ENCODE results near the gene SHISA5. TPM values are rescaled to one million over a fixed set of nuclear protein-coding genes. Genes with fewer than 3 reads are reported as not detected.
A peak's percentile ranks its signal among the peaks of the same experiment; 100 is the strongest.

The SHISA5 gene
- total RNA-seq, 1 donor from 2014 or later, result 163 TPM

GRCh38 chr3:48518069-48518468 lies 14.1 kb upstream of the SHISA5 start:
- Histone ChIP-seq H3K27ac (no peak overlapping the region), H3K4me3 (no peak overlapping the region), H3K4me1 (no peaks in the 10 kb centered on the region), H3K27me3 (no peaks in the 10 kb centered on the region), H3K36me3 (no peaks in the 10 kb centered on the region), H3K9me3 (no peaks in the 10 kb centered on the region)
- intact Hi-C loops (cut with DNase I), result no loop called here
- DNase-seq (no peak), ATAC-seq (no peak)
- TF ChIP-seq, protein P1, sequence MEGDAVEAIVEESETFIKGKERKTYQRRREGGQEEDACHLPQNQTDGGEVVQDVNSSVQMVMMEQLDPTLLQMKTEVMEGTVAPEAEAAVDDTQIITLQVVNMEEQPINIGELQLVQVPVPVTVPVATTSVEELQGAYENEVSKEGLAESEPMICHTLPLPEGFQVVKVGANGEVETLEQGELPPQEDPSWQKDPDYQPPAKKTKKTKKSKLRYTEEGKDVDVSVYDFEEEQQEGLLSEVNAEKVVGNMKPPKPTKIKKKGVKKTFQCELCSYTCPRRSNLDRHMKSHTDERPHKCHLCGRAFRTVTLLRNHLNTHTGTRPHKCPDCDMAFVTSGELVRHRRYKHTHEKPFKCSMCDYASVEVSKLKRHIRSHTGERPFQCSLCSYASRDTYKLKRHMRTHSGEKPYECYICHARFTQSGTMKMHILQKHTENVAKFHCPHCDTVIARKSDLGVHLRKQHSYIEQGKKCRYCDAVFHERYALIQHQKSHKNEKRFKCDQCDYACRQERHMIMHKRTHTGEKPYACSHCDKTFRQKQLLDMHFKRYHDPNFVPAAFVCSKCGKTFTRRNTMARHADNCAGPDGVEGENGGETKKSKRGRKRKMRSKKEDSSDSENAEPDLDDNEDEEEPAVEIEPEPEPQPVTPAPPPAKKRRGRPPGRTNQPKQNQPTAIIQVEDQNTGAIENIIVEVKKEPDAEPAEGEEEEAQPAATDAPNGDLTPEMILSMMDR (IDR thresholded peaks at IDR 0.05), result no peak

DNA sequence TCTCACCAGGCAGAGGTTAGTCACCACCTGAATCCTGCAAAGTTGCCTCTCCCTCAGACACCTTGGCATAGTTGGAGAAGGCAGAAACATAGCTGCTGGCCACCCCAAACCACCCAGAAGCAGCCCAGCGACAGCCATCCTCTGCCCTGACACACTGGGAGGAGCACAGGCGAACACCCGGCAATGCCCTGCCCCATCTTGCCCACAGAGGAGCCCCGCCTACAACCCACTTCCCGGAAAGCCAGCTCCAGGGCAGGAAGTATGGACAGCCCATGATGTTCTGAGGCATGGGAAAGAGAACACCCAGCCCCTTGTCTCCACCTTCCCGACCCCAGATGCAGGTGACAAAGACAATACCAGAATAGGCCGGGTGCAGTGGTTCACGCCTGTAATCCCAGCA lies 12.6 kb upstream of the SHISA5 start:
- Histone ChIP-seq H3K9me3 (no peaks in the 10 kb centered on the region), H3K27ac (no peak overlapping the region), H3K36me3 (no peaks in the 10 kb centered on the region), H3K4me3 (no peak overlapping the region), H3K27me3 (no peaks in the 10 kb centered on the region), H3K4me1 (no peaks in the 10 kb centered on the region)
- DNase-seq (no peak), ATAC-seq (no peak)
- TF ChIP-seq, protein P1 (IDR thresholded peaks at IDR 0.05), result no peak
- intact Hi-C loops (cut with DNase I), result no loop called here

DNA sequence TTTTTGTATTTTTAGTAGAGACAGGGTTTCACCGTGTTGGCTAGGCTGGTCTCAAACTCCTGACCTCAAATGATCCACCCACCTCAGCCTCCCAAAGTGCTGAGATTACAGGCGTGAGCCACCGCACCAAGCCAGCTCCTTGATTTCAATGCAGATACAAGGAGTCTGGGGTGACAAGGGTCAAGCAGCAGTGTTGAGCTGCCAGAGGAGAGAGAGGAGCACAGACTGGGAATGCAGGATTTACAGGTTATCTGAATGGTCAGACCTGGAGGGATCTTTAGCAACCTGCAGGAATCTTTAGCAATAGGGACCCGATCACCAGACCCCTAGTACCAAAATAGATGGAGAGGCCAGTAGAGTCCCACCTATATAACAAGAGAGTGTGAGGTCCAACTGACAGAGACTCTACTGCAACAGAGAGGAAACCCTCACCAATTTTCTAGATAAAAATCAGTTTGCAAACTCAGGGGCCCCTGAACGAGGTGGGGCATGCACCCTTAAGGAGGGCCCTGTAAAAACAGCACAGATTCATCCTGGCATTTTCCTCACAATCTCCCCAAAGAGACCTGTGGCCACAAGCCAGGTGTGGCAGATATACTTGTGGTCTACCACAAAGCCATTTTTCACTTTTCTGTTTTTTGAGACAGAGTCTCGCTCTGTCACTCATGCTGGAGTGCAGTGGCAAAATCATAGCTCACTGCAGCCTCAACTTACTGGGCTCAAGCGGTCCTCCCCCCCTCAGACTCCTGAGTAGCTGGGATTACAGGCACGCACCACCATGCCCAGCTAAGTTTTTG lies 10.7 kb upstream of the SHISA5 start:
- Histone ChIP-seq H3K4me3 (no peak overlapping the region), H3K27ac (no peak overlapping the region), H3K9me3 (no peaks in the 10 kb centered on the region), H3K4me1 (no peaks in the 10 kb centered on the region), H3K36me3 (no peaks in the 10 kb centered on the region), H3K27me3 (no peaks in the 10 kb centered on the region)
- TF ChIP-seq, protein P1 (IDR thresholded peaks at IDR 0.05), result no peak
- ATAC-seq (no peak), DNase-seq (no peak)
- intact Hi-C loops (cut with DNase I), result no loop called here

GRCh38 chr3:48511551-48511950 lies 7.6 kb upstream of the SHISA5 start:
- no peaks in the 10 kb centered on the region for H3K27me3 ChIP-seq
- ATAC-seq, result no peak
- peaks cover 7% of the 10 kb centered on the region for H3K4me1 ChIP-seq
- no peak for DNase-seq
- TF ChIP-seq, protein P1 (IDR thresholded peaks at IDR 0.05), result no peak
- H3K36me3 ChIP-seq, result no peaks in the 10 kb centered on the region
- no peaks in the 10 kb centered on the region for H3K9me3 ChIP-seq
- intact Hi-C loops (cut with DNase I), result no loop called here
- H3K27ac ChIP-seq, result no peak overlapping the region
- no peak overlapping the region for H3K4me3 ChIP-seq

- H3K27ac ChIP-seq, result no peak overlapping the region
- H3K9me3 ChIP-seq, result no peaks in the 10 kb centered on the region
- intact Hi-C loops (cut with DNase I), result no loop called here
- H3K36me3 ChIP-seq, result no peaks in the 10 kb centered on the region
- TF ChIP-seq, protein P1 (IDR thresholded peaks at IDR 0.05), result peak; percentile 49
- DNase-seq (peak; percentile 77), ATAC-seq (peak; percentile 66)
- no peak overlapping the region for H3K4me3 ChIP-seq
- H3K27me3 ChIP-seq, result no peaks in the 10 kb centered on the region
- H3K4me1 ChIP-seq, result peaks cover 18% of the 10 kb centered on the region
Measured at GRCh38 chr3:48507256-48508061, 3.5 kb upstream of the SHISA5 start.

All from upper lobe of right lung (tissue), 1 donor.